Neural cell (in vitro differentiated cells): ENCODE results near the gene UQCRQ. TPM values are rescaled to one million over a fixed set of nuclear protein-coding genes. Genes with fewer than 3 reads are reported as not detected.

ENCODE experiments used
- H2AFZ ChIP-seq: fragments of 200-600, 300-800 bp; sonication (generic), shearing (Covaris generic); 2 replicates; pipeline ENCODE4 v1.6.0; 2014; ENCODE audit warnings: low read depth, mild to moderate bottlenecking, antibody characterized with exemption, low read length, moderate library complexity
- H3F3A ChIP-seq: fragments of 200-600 bp; shearing (Covaris generic); 2 replicates; pipeline ENCODE4 v1.6.1; 2016; ENCODE audit warnings: mild to moderate bottlenecking, moderate library complexity, mixed read lengths, antibody characterized with exemption, low read length; ENCODE audit not compliant: insufficient read depth, poor library complexity, severe bottlenecking
- H3K27ac ChIP-seq: fragments of 200-600, 300-800 bp; sonication (generic), shearing (Covaris generic); 2 replicates; pipeline ENCODE4 v1.5.1; 2014; ENCODE audit warnings: mild to moderate bottlenecking, low read length, moderate library complexity
- H3K27me3 ChIP-seq: fragments of 300-800, 200-600 bp; sonication (generic), shearing (Covaris generic); 2 replicates; pipeline ENCODE4 v1.6.0; 2014; ENCODE audit warnings: mild to moderate bottlenecking, low read depth, low read length, moderate library complexity; ENCODE audit not compliant: insufficient read depth
- H3K36me3 ChIP-seq: fragments of 300-800, 200-600 bp; sonication (generic), shearing (Covaris generic); 2 replicates; pipeline ENCODE4 v1.5.1; 2014; ENCODE audit warnings: mild to moderate bottlenecking, antibody characterized with exemption, low read length, moderate library complexity; ENCODE audit not compliant: insufficient read depth
- H3K4me2 ChIP-seq: fragments of 300-800, 200-600 bp; sonication (generic), shearing (Covaris generic); 2 replicates; pipeline ENCODE4 v1.6.0; 2014; ENCODE audit warnings: mild to moderate bottlenecking, low read length
- H3K4me3 ChIP-seq: fragments of 300-800, 200-600 bp; sonication (generic), shearing (Covaris generic); 2 replicates; pipeline ENCODE4 v1.5.1; 2014; ENCODE audit warnings: mild to moderate bottlenecking, low read length, moderate library complexity
- H3K79me2 ChIP-seq: fragments of 200-600 bp; shearing (Covaris generic); replicated peaks from 2 replicates; pipeline ENCODE4 v1.6.0; 2014; ENCODE audit warnings: mild to moderate bottlenecking, low read length, moderate library complexity; ENCODE audit not compliant: insufficient read depth
- H3K9ac ChIP-seq: fragments of 300-800, 200-600 bp; sonication (generic), shearing (Covaris generic); 2 replicates; pipeline ENCODE4 v1.6.1; 2016; ENCODE audit warnings: mild to moderate bottlenecking, low read length, mixed read lengths
- H3K9me2 ChIP-seq: fragments of 200-600 bp; shearing (Covaris generic); 2 replicates; pipeline ENCODE4 v1.6.1; 2016; ENCODE audit warnings: mild to moderate bottlenecking, low read length, mixed read lengths; ENCODE audit not compliant: insufficient read depth
- H3K9me3 ChIP-seq: fragments of 200-600, 300-800 bp; sonication (generic), shearing (Covaris generic); 2 replicates; pipeline ENCODE4 v1.6.1; 2016; ENCODE audit warnings: mild to moderate bottlenecking, mixed run types, low read length, moderate library complexity, mixed read lengths
- H4K20me1 ChIP-seq: fragments of 200-600 bp; shearing (Covaris generic); 2 replicates; pipeline ENCODE4 v1.6.1; 2016; ENCODE audit warnings: mild to moderate bottlenecking, mixed run types; ENCODE audit not compliant: insufficient read depth
- EP300 ChIP-seq: fragments of 450-650 bp; conservative IDR thresholded peaks from 2 replicates; pipeline ENCODE4 v1.6.1; 2014; ENCODE audit warnings: antibody characterized with exemption, mild to moderate bottlenecking, moderate library complexity; ENCODE audit not compliant: poor library complexity, severe bottlenecking
- EZH2 ChIP-seq: fragments of 200-600, 300-800 bp; shearing (Covaris generic), sonication (generic); IDR thresholded peaks from 2 replicates; pipeline ENCODE4 v1.6.1; 2014; ENCODE audit warnings: antibody characterized with exemption, low read length, borderline replicate concordance, mild to moderate bottlenecking; ENCODE audit not compliant: insufficient read depth, poor library complexity, severe bottlenecking
- MXI1 ChIP-seq: fragments of 450-650 bp; conservative IDR thresholded peaks from 2 replicates; pipeline ENCODE4 v1.6.1; 2014; ENCODE audit warnings: antibody characterized with exemption, mild to moderate bottlenecking; ENCODE audit not compliant: poor library complexity, severe bottlenecking
- POLR2AphosphoS5 ChIP-seq: IDR thresholded peaks from 2 replicates; pipeline ENCODE4 v1.6.1; 2012
- RAD21 ChIP-seq: fragments of 450-650 bp; conservative IDR thresholded peaks from 2 replicates; pipeline ENCODE4 v1.6.1; 2014; ENCODE audit warnings: antibody characterized with exemption, mild to moderate bottlenecking, moderate library complexity
- SMC3 ChIP-seq: fragments of 450-650 bp; conservative IDR thresholded peaks from 2 replicates; pipeline ENCODE4 v1.6.1; 2014; ENCODE audit warnings: antibody characterized with exemption, mild to moderate bottlenecking, moderate library complexity; ENCODE audit not compliant: poor library complexity
- TAF1 ChIP-seq: IDR thresholded peaks from 2 replicates; pipeline ENCODE4 v1.6.1; 2012; ENCODE audit warnings: low read depth
- polyA plus RNA-seq: library from polyadenylated mRNA; depleted of rRNA; stranded (reverse); fragments of >200 nt; gene quantifications from 2 replicates; pipeline ENCODE4 v1.2.3, GENCODE V29; 2014
- TF ChIP-seq, protein P1 (sequence below): fragments of 450-650 bp; IDR thresholded peaks from 2 replicates; pipeline ENCODE4 v1.5.1; 2014; ENCODE audit warnings: antibody characterized with exemption, mild to moderate bottlenecking, moderate library complexity; ENCODE audit not compliant: poor library complexity, severe bottlenecking
- TF ChIP-seq, protein P2 (sequence below): IDR thresholded peaks from 2 replicates; pipeline ENCODE4 v1.6.1; 2012; ENCODE audit warnings: borderline replicate concordance

The UQCRQ gene
- polyA plus RNA-seq, 1 donor from 2014 or later: 444 TPM

DNA sequence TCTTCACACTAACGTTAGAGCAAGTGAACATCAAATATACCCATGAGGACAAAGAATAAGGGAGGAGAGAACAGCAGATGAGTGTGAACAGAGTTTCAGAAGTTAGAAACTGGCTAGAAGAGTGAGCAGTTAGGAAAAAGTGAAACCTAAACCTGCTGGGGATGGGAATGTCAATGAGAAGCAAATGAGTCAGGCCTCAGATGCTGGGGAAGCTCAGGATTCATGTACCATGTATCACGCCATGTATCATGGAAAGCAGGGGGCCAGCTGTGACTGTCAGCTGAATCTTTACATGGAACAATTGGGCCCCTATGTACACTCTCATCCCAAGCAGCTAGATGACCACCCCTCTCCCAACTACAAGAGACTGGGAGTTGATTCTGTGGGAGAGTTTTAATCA, 16.4 kb upstream of the UQCRQ start:
- no peaks in the 10 kb centered on the region for H3K36me3 ChIP-seq
- H3K4me3 ChIP-seq: no peak overlapping the region
- H3K9me2 ChIP-seq: no peaks in the 10 kb centered on the region
- TF ChIP-seq MXI1 (no peak), SMC3 (no peak), TAF1 (no peak), RAD21 (no peak)
- H3K4me2 ChIP-seq: no peak overlapping the region
- no peaks in the 10 kb centered on the region for H3K27me3 ChIP-seq
- no peak overlapping the region for H3K27ac ChIP-seq
- no peaks in the 10 kb centered on the region for H4K20me1 ChIP-seq
- no peaks in the 10 kb centered on the region for H3K9me3 ChIP-seq
- no peak overlapping the region for H2AFZ ChIP-seq
- H3K79me2 ChIP-seq: no peaks in the 10 kb centered on the region
- no peaks in the 10 kb centered on the region for H3F3A ChIP-seq
- H3K9ac ChIP-seq: no peak overlapping the region

DNA sequence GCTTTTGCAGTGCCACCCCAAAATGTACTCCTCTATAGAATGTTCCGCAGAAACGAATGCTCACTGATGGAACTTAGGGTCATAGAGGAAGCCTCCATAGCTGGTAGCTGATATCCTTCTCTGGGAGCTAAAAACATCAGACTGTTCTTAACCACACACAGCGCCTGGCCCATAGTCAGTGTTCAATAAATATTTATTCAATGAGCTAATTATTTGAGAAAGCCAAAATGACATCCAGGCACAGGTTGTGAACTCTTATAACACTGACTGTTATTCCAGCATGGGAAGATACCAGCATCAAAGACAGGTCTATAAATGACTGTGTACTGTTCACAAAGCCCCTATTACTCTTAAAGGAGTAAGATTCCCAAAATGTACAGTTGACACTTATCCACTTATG, 13.1 kb upstream of the UQCRQ start:
- no peaks in the 10 kb centered on the region for H3K9me3 ChIP-seq
- H3K27ac ChIP-seq: no peak overlapping the region
- no peaks in the 10 kb centered on the region for H4K20me1 ChIP-seq
- no peaks in the 10 kb centered on the region for H3K79me2 ChIP-seq
- no peaks in the 10 kb centered on the region for H3K9me2 ChIP-seq
- no peaks in the 10 kb centered on the region for H3K27me3 ChIP-seq
- H3K9ac ChIP-seq: no peak overlapping the region
- no peak for TF ChIP-seq SMC3
- TF ChIP-seq RAD21: no peak
- no peak for TF ChIP-seq EZH2
- TF ChIP-seq TAF1: no peak
- TF ChIP-seq, protein P1, sequence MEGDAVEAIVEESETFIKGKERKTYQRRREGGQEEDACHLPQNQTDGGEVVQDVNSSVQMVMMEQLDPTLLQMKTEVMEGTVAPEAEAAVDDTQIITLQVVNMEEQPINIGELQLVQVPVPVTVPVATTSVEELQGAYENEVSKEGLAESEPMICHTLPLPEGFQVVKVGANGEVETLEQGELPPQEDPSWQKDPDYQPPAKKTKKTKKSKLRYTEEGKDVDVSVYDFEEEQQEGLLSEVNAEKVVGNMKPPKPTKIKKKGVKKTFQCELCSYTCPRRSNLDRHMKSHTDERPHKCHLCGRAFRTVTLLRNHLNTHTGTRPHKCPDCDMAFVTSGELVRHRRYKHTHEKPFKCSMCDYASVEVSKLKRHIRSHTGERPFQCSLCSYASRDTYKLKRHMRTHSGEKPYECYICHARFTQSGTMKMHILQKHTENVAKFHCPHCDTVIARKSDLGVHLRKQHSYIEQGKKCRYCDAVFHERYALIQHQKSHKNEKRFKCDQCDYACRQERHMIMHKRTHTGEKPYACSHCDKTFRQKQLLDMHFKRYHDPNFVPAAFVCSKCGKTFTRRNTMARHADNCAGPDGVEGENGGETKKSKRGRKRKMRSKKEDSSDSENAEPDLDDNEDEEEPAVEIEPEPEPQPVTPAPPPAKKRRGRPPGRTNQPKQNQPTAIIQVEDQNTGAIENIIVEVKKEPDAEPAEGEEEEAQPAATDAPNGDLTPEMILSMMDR: no peak
- TF ChIP-seq MXI1: no peak
- TF ChIP-seq, protein P2, sequence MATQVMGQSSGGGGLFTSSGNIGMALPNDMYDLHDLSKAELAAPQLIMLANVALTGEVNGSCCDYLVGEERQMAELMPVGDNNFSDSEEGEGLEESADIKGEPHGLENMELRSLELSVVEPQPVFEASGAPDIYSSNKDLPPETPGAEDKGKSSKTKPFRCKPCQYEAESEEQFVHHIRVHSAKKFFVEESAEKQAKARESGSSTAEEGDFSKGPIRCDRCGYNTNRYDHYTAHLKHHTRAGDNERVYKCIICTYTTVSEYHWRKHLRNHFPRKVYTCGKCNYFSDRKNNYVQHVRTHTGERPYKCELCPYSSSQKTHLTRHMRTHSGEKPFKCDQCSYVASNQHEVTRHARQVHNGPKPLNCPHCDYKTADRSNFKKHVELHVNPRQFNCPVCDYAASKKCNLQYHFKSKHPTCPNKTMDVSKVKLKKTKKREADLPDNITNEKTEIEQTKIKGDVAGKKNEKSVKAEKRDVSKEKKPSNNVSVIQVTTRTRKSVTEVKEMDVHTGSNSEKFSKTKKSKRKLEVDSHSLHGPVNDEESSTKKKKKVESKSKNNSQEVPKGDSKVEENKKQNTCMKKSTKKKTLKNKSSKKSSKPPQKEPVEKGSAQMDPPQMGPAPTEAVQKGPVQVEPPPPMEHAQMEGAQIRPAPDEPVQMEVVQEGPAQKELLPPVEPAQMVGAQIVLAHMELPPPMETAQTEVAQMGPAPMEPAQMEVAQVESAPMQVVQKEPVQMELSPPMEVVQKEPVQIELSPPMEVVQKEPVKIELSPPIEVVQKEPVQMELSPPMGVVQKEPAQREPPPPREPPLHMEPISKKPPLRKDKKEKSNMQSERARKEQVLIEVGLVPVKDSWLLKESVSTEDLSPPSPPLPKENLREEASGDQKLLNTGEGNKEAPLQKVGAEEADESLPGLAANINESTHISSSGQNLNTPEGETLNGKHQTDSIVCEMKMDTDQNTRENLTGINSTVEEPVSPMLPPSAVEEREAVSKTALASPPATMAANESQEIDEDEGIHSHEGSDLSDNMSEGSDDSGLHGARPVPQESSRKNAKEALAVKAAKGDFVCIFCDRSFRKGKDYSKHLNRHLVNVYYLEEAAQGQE: no peak
- no peak for TF ChIP-seq EP300
- no peak for TF ChIP-seq POLR2AphosphoS5
- H2AFZ ChIP-seq: no peak overlapping the region
- no peak overlapping the region for H3K4me2 ChIP-seq
- no peak overlapping the region for H3K4me3 ChIP-seq
- H3K36me3 ChIP-seq: no peaks in the 10 kb centered on the region
- no peaks in the 10 kb centered on the region for H3F3A ChIP-seq

DNA sequence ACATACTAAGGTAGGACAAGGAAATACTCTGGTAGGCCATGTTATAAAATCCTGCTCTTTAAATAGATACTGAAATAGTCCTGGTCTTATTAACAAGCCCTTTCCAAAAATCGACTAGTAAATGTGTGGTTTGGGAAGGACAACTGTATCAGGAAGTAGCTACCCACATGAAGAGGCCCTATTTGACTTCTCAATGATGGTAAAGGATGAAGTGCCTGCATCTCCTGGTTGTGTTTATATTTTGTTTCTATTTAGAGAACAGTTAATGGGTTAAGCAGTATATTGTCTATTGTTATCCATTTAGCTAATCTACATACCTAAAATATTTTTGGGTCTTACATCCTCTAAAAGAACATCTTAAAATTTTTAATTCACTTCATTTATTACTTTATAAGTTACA, 12.7 kb upstream of the UQCRQ start:
- H3K36me3 ChIP-seq: no peaks in the 10 kb centered on the region
- H3K4me2 ChIP-seq: no peak overlapping the region
- H3K9me3 ChIP-seq: no peaks in the 10 kb centered on the region
- TF ChIP-seq RAD21: no peak
- TF ChIP-seq EP300: no peak
- TF ChIP-seq, protein P2: no peak
- no peak for TF ChIP-seq EZH2
- TF ChIP-seq TAF1: no peak
- TF ChIP-seq, protein P1: no peak
- no peak for TF ChIP-seq POLR2AphosphoS5
- TF ChIP-seq MXI1: no peak
- H3K9ac ChIP-seq: no peak overlapping the region
- H3K9me2 ChIP-seq: no peaks in the 10 kb centered on the region
- H3K27ac ChIP-seq: no peak overlapping the region
- no peaks in the 10 kb centered on the region for H4K20me1 ChIP-seq
- H3F3A ChIP-seq: no peaks in the 10 kb centered on the region
- no peaks in the 10 kb centered on the region for H3K79me2 ChIP-seq
- no peaks in the 10 kb centered on the region for H3K27me3 ChIP-seq
- H3K4me3 ChIP-seq: no peak overlapping the region
- no peak overlapping the region for H2AFZ ChIP-seq
